D721Med (cell line): ENCODE measurements around the gene COL13A1.

Source experiments
- DNase-seq: peaks from one replicate; pipeline ENCODE4 v3.0.0; 2011; ENCODE audit warnings: low spot score; ENCODE audit not compliant: insufficient read length
- FAIRE-seq: peaks from 2 replicates; lab custom pipeline; 2011; peaks lifted over from hg19 to GRCh38; lab: Jason Lieb, UNC
- TF ChIP-seq, protein P1 (sequence below): IDR thresholded peaks from 2 replicates; pipeline ENCODE4 v1.5.1; 2012; ENCODE audit warnings: mild to moderate bottlenecking, control low read depth; ENCODE audit not compliant: insufficient read depth; ENCODE audit errors: missing control alignments

Gene COL13A1

DNA sequence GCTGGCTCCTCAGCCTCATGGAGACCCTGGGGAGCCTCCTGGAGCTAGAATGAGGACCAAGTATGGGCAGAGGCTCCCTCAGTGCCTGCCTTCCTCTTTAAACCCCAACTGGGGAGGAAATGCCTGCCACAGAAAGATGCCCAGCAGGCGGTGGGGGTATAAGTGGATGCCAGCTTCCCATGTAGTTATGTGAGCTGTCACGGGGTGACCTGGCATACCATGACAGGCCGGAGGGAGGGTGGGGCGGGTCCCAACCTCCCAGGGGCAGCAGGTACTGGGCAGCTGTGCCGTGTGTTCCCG lies 35.0 kb downstream of the COL13A1 start:
- no peak for FAIRE-seq

GRCh38 chr10:69837261-69837660 lies 35.6 kb downstream of the COL13A1 start:
- no peak for DNase-seq
- FAIRE-seq = no peak
- TF ChIP-seq, protein P1, sequence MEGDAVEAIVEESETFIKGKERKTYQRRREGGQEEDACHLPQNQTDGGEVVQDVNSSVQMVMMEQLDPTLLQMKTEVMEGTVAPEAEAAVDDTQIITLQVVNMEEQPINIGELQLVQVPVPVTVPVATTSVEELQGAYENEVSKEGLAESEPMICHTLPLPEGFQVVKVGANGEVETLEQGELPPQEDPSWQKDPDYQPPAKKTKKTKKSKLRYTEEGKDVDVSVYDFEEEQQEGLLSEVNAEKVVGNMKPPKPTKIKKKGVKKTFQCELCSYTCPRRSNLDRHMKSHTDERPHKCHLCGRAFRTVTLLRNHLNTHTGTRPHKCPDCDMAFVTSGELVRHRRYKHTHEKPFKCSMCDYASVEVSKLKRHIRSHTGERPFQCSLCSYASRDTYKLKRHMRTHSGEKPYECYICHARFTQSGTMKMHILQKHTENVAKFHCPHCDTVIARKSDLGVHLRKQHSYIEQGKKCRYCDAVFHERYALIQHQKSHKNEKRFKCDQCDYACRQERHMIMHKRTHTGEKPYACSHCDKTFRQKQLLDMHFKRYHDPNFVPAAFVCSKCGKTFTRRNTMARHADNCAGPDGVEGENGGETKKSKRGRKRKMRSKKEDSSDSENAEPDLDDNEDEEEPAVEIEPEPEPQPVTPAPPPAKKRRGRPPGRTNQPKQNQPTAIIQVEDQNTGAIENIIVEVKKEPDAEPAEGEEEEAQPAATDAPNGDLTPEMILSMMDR = no peak

More for the DNA sequence above, 35.0 kb downstream of the COL13A1 start:
- DNase-seq = no peak
- TF ChIP-seq, protein P1 = no peak

GRCh38 chr10:69838418-69838817 lies 36.7 kb downstream of the COL13A1 start:
- no peak for FAIRE-seq
- no peak for DNase-seq
- TF ChIP-seq, protein P1 = no peak

- TF ChIP-seq, protein P1 = no peak
- FAIRE-seq (no peak), DNase-seq (no peak)
Observed at GRCh38 chr10:69838853-69839252, 37.1 kb downstream of the COL13A1 start.

GRCh38 chr10:69839696-69840345 lies 38.1 kb downstream of the COL13A1 start:
- TF ChIP-seq, protein P1 = no peak
- no peak for DNase-seq
- FAIRE-seq = no peak

GRCh38 chr10:69840773-69841172 lies 39.1 kb downstream of the COL13A1 start:
- TF ChIP-seq, protein P1 = no peak

GRCh38 chr10:69842020-69842419 lies 40.3 kb downstream of the COL13A1 start:
- TF ChIP-seq, protein P1 = no peak
- no peak for FAIRE-seq
- no peak for DNase-seq

More at GRCh38 chr10:69840773-69841172, 39.1 kb downstream of the COL13A1 start:
- no peak for FAIRE-seq
- DNase-seq = no peak
